ENCODE results near the gene HOXC12. TPM values are rescaled to one million over a fixed set of nuclear protein-coding genes. Genes with fewer than 3 reads are reported as not detected.

Gene HOXC12
- total RNA-seq, 3 donors from 2014 or later, result 0.15 TPM; not detected in 2

DNA sequence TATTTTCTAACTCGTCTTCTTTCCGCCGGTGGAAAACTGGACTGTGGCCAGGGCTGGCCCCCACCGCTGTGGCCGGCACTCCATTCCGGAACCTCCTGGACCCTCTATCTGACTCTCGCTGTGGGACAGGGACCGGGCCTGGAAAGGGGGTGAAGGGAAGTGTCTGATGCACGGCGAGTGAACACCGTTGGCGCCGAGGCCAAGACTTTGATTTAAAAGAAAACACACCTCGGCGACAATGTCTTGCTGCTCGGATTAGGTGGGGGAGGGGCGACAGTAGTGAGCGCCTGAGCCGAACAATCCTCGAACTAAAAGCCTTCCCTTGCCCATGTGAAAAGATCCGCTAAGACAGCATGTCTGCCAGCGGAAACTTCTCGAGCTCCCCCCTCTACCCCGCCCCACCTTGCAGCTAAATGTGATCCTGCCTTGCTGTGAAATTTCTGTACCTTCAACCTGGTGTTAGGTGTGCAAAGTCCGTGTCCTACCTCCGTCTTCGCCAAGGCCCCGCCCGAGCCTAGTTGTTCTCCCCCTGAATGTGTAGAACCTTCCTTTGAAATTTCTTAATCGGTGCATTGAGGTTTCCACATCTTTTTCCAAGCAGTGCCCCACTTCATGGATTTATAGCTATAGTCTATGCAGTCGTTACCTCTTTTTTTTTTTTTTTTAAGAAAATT, 20.9 kb downstream of the HOXC12 start:
- H3K36me3 ChIP-seq, result no peaks in the 10 kb centered on the region
- TF ChIP-seq POLR2AphosphoS5 (IDR thresholded peaks at IDR 0.05) (no peak), POLR2A (IDR thresholded peaks at IDR 0.05) (no peak)
- TF ChIP-seq, protein P1, sequence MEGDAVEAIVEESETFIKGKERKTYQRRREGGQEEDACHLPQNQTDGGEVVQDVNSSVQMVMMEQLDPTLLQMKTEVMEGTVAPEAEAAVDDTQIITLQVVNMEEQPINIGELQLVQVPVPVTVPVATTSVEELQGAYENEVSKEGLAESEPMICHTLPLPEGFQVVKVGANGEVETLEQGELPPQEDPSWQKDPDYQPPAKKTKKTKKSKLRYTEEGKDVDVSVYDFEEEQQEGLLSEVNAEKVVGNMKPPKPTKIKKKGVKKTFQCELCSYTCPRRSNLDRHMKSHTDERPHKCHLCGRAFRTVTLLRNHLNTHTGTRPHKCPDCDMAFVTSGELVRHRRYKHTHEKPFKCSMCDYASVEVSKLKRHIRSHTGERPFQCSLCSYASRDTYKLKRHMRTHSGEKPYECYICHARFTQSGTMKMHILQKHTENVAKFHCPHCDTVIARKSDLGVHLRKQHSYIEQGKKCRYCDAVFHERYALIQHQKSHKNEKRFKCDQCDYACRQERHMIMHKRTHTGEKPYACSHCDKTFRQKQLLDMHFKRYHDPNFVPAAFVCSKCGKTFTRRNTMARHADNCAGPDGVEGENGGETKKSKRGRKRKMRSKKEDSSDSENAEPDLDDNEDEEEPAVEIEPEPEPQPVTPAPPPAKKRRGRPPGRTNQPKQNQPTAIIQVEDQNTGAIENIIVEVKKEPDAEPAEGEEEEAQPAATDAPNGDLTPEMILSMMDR (IDR thresholded peaks at IDR 0.05), result no peak
- peaks cover 0 to 8% of the 10 kb centered on the region in 2 donors for H3K4me1 ChIP-seq
- H3K27ac ChIP-seq, result no peak overlapping the region
- H3K27me3 ChIP-seq, result peaks cover 11 to 90% of the 10 kb centered on the region in 2 donors
- H3K9me3 ChIP-seq, result no peaks in the 10 kb centered on the region
- H3K4me3 ChIP-seq, result peak overlapping the region; percentile 42 to 65 (median 46)
- intact Hi-C loops (cut with DNase I; ENCODE audit: low total_unique reads), result no loop called here
- DNase-seq (ENCODE audit: low spot score in 2 of 2), result no peak

DNA sequence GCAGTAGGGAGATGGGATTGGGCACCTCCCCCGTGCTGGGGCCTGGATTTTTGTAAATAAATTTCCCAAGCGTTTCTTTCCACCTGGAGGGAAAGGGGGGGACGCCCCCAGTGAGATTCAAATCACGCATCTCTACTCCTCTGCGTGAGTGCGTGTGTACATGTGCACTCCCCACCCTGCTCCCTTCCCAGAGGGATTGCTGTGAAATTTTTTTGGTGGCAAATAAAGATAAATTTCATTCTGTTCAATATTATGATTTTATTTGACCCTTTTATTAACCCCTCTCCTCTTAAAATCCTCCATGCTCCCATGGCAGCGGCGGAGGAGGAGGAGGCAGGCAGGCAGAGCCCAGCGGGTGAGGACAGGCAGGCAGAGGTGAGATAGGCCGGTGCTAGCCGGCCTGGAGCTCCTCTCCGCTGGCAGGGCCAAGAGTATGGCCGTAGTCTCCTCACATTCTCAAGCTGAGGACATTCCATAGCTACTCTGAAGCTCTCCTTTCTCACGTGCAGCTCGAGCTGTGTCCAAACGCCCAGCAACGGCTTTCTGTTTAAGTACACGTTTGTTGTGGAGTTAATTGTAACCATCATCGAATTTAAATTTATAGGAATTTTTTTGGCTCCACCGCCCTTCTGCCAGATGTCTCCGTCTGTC, 21.6 kb downstream of the HOXC12 start:
- Histone ChIP-seq H3K4me1 (peaks cover 0 to 8% of the 10 kb centered on the region in 2 donors), H3K36me3 (no peaks in the 10 kb centered on the region), H3K27ac (no peak overlapping the region), H3K4me3 (no peak overlapping the region), H3K9me3 (no peaks in the 10 kb centered on the region), H3K27me3 (peaks cover 11 to 89% of the 10 kb centered on the region in 2 donors)
- intact Hi-C loops (cut with DNase I; ENCODE audit: low total_unique reads), result no loop called here
- no peak for DNase-seq (ENCODE audit: low spot score in 2 of 2)
- TF ChIP-seq, protein P1 (IDR thresholded peaks at IDR 0.05), result no peak
- TF ChIP-seq POLR2AphosphoS5 (IDR thresholded peaks at IDR 0.05), result no peak
- TF ChIP-seq POLR2A (IDR thresholded peaks at IDR 0.05), result no peak

DNA sequence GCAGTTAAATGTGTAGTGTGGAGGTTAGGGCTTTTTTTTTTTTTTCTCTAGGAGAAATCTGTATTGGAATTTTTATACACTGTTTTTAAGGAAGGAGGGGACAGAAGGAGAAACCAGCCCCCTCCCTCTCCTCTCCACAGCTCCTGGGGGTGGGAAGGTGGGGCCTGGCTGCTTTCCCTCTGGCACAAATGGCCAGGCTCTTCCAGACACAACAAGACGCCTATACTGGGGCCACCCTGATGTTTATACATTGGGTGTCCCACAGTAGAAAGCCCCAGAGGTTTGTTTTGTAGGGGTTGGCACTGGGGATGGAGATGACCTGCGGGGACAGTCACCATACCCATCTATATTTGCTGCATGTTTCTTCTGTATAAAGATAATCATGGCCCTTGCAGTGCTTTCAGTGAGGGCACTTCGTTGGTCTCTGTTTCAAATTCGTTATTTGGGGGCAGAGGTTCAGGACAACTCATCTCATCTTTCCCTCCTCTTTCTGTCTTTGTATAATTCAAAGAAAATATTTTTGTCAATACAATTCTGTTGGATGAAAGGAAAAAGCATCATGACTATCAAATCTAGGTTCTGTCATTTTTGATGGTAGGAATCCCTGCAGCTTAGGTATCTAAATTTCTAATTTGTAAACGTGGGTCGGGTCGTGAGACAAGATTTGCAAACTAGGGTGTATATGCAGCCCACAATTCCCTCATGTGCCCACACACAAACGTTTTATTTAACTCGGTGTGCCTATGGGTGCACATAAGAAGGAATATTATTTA, 22.3 kb downstream of the HOXC12 start:
- Histone ChIP-seq H3K36me3 (no peaks in the 10 kb centered on the region), H3K27me3 (peaks cover 6 to 89% of the 10 kb centered on the region in 2 donors)
- intact Hi-C loops (cut with DNase I; ENCODE audit: low total_unique reads), result no loop called here

DNA sequence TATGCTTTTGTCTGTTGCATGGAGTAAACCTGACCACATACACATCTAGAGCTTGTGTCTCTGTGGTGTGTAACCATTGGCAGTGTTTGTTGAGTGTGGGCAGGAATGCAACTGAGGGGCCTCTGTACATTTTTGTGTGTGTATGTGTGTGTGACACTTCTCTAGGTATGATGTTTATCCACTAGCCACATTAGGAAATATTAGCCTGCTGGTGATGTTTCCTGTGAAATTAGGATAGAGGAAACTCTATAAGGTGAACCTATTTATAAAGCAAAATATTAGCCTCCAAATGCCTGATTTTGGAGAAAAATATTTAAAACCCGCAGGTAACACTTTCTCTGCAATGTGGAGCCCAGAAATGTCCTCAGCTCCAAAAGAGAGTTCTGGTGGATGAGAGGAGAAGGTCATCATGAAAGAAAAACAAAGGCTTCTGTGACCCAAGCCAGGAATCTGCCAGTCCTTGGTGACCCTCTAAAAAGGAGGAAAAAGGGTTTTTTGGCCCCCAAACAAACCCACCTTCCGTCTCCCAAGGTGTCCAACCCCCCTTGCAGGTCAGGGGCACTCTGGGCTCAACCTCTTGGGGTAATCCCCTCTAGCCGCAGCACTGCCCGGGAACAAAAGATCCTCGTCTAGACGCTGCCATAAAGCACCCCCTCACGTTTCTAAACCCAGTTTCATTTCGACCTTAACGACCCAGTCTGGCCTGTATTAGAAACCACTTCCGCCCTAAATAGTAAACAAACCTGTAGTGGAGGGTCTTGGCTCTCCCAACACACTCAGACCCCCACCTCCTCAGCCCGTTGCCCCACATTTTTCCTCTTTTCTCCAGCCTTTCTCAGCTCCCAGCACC, 23.1 kb downstream of the HOXC12 start:
- H3K27me3 ChIP-seq, result peaks cover 6 to 89% of the 10 kb centered on the region in 2 donors
- DNase-seq (ENCODE audit: low spot score in 2 of 2), result no peak
- H3K9me3 ChIP-seq, result no peaks in the 10 kb centered on the region
- no peak overlapping the region for H3K27ac ChIP-seq
- no peak overlapping the region for H3K4me3 ChIP-seq
- H3K36me3 ChIP-seq, result no peaks in the 10 kb centered on the region
- intact Hi-C loops (cut with DNase I; ENCODE audit: low total_unique reads), result no loop called here
- TF ChIP-seq, protein P1 (IDR thresholded peaks at IDR 0.05), result no peak
- no peak for TF ChIP-seq POLR2AphosphoS5 (IDR thresholded peaks at IDR 0.05)
- TF ChIP-seq POLR2A (IDR thresholded peaks at IDR 0.05), result no peak
- peaks cover 0 to 8% of the 10 kb centered on the region in 2 donors for H3K4me1 ChIP-seq

More for the DNA sequence above, 22.3 kb downstream of the HOXC12 start:
- H3K9me3 ChIP-seq, result no peaks in the 10 kb centered on the region
- no peak for DNase-seq (ENCODE audit: low spot score in 2 of 2)
- no peak overlapping the region for H3K4me3 ChIP-seq
- H3K4me1 ChIP-seq, result peaks cover 0 to 8% of the 10 kb centered on the region in 2 donors
- TF ChIP-seq POLR2AphosphoS5 (IDR thresholded peaks at IDR 0.05) (no peak), POLR2A (IDR thresholded peaks at IDR 0.05) (no peak)
- TF ChIP-seq, protein P1 (IDR thresholded peaks at IDR 0.05), result no peak
- H3K27ac ChIP-seq, result no peak overlapping the region
